BE2C (cell line): ENCODE data around the gene ELMO2.
"Not testable (repeated sequence)": the region's sequence is repeated elsewhere in the genome, so short reads cannot be mapped to it uniquely, and the experiment has no call there.

ENCODE experiments used
- DNase-seq: peaks from one replicate; pipeline ENCODE4 v3.0.0-alpha.2; 2020
- H3K27me3 ChIP-seq: fragments of 250-450 bp; sonication (Bioruptor Pico); 2 replicates; pipeline ENCODE4 v1.5.1; 2020; ENCODE audit warnings: mild to moderate bottlenecking
- H3K36me3 ChIP-seq: fragments of 250-450 bp; sonication (Bioruptor Pico); 2 replicates; pipeline ENCODE4 v1.5.1; 2020; ENCODE audit warnings: mild to moderate bottlenecking
- H3K4me1 ChIP-seq: fragments of 250-450 bp; sonication (Bioruptor Pico); 2 replicates; pipeline ENCODE4 v1.5.1; 2020
- H3K4me3 ChIP-seq: 2 replicates; pipeline ENCODE4 v1.5.1; 2011; ENCODE audit warnings: low read depth, low read length
- H3K9me3 ChIP-seq: fragments of 250-450 bp; sonication (Bioruptor Pico); 2 replicates; pipeline ENCODE4 v1.5.1; 2020
- TF ChIP-seq, protein P1 (sequence below): IDR thresholded peaks from 2 replicates; pipeline ENCODE4 v1.5.1; 2012; ENCODE audit warnings: mild to moderate bottlenecking, low read depth, low read length

ELMO2 gene

DNA sequence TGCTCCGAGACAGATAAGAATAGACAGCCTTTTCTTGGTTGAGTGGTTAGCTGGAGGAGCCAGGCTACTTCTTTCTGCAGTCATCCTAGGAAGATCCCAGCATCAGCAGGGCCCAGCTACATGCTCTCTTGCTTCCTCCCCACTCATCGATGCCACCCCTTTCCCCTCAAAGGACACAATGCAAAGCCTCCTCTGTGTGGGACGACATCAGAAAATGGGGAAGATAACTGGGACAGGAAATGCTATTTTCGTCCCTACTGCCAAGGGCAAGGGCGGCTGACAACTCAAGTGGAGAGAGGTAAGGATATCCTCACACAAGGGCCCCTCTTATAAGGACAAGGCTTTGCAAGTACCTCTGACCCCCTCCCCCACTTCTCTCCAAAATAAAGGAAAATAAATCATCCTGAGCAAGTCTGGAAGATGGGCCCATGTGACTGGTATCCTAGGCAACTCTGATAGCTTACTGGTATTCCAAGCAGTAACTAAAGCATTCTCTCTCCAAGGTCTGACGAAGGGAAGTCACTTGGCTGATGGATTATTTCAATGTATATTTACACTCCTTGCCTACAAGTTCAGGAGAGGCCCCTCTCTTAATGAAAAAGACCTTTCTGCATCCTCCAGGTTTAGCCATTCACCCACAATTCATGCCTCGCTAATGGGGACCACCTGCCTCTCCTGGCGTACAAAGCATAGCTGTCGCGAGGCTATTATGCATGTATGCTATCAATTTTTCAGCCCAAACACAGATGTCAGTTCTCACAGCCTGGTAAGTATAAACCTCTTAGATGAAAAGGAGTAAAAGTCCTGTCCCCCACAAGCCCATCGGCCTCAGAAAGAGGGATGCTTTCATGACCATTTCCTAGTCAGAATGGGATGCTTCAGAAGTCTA lies 11.3 kb downstream of the ELMO2 start:
- DNase-seq, result no peak
- Histone ChIP-seq H3K27me3 (no peaks in the 10 kb centered on the region), H3K4me1 (no peaks in the 10 kb centered on the region), H3K4me3 (no peak overlapping the region), H3K9me3 (no peaks in the 10 kb centered on the region), H3K36me3 (peaks cover 14% of the 10 kb centered on the region)
- TF ChIP-seq, protein P1, sequence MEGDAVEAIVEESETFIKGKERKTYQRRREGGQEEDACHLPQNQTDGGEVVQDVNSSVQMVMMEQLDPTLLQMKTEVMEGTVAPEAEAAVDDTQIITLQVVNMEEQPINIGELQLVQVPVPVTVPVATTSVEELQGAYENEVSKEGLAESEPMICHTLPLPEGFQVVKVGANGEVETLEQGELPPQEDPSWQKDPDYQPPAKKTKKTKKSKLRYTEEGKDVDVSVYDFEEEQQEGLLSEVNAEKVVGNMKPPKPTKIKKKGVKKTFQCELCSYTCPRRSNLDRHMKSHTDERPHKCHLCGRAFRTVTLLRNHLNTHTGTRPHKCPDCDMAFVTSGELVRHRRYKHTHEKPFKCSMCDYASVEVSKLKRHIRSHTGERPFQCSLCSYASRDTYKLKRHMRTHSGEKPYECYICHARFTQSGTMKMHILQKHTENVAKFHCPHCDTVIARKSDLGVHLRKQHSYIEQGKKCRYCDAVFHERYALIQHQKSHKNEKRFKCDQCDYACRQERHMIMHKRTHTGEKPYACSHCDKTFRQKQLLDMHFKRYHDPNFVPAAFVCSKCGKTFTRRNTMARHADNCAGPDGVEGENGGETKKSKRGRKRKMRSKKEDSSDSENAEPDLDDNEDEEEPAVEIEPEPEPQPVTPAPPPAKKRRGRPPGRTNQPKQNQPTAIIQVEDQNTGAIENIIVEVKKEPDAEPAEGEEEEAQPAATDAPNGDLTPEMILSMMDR, result no peak

DNA sequence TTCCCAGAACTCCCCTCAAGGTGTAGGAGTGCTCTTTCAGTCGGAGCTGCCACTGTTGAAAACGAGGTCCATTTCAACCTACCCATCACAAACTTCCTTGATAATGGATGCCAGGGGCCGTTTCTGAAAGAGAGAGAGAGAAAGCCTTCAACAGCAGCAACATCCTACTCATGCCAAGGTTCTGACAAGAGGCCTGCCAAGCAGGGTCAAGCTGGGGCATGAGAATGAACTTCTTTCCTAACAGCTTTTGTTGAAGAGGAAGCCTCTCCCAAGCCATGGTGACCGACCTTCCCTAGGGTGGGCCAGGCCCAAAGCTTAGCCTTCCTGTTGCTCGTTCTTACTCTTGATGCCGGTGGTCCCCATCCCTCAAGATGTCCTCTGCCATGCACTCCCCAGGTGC lies 12.4 kb downstream of the ELMO2 start:
- Histone ChIP-seq H3K4me1 (no peaks in the 10 kb centered on the region), H3K27me3 (no peaks in the 10 kb centered on the region), H3K4me3 (no peak overlapping the region), H3K36me3 (peaks cover 14% of the 10 kb centered on the region), H3K9me3 (no peaks in the 10 kb centered on the region)
- DNase-seq, result no peak
- TF ChIP-seq, protein P1, result no peak

DNA sequence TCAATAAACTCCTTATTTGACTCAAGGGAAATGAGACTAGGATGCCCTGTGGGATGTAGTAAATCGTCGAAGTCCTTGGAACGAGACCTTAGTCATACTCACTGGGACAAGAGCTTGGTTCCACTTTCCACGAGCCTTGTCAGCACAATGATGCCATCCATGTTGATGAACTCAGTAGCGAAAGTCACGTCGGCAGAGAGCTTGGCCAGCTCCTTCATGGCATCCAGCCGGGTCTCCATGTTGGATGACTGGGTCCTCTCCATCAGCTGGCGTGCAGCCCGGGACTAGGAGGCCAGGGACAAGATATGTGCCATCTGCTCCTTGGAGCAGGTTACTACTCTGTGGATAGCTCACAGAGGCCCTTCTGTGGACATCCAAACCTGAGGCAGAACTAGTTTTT lies 17.5 kb downstream of the ELMO2 start:
- Histone ChIP-seq H3K27me3 (no peaks in the 10 kb centered on the region), H3K9me3 (no peaks in the 10 kb centered on the region; the same call in 1 of the 2 replicates), H3K36me3 (peaks cover 8% of the 10 kb centered on the region), H3K4me3 (no peak overlapping the region), H3K4me1 (no peaks in the 10 kb centered on the region)
- TF ChIP-seq, protein P1, result no peak
- no peak for DNase-seq

DNA sequence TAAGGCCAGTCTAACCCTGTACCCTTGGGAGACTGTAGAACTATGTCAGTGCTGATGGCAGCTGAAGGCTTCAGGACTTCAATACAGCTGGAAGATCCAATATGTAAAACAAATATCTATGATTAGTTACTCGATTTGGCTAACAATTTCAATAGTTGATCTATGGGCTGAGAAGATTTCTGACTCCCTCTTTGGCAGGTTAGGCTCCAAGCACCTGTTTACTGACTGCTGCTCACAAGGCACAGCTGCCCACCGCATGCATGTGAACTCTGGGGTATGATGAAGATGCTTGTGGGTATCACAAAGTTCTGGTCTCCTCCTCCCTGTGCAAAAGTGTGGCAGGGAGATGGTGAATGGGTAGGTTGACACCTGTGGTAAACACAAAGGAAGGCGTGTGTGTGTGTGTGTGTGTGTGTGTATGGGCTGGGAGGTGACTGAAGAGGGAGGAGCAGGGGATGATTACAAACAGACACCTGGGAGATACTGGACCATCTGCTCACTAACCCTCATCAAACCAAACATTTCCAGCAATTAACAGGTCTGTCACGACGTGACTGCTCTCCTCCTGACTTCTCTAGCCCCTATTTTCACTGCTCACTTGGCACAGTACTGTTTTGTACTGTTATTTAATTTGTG lies 18.1 kb downstream of the ELMO2 start:
- no peaks in the 10 kb centered on the region for H3K4me1 ChIP-seq
- DNase-seq, result no peak
- TF ChIP-seq, protein P1, result no peak
- 0 out of 2 replicates have a peak, but pooled peaks cover 4% of the 10 kb centered on the region for H3K36me3 ChIP-seq
- no peaks in the 10 kb centered on the region for H3K27me3 ChIP-seq
- no peak overlapping the region for H3K4me3 ChIP-seq
- no peaks in the 10 kb centered on the region; the same call in 1 of the 2 replicates for H3K9me3 ChIP-seq

DNA sequence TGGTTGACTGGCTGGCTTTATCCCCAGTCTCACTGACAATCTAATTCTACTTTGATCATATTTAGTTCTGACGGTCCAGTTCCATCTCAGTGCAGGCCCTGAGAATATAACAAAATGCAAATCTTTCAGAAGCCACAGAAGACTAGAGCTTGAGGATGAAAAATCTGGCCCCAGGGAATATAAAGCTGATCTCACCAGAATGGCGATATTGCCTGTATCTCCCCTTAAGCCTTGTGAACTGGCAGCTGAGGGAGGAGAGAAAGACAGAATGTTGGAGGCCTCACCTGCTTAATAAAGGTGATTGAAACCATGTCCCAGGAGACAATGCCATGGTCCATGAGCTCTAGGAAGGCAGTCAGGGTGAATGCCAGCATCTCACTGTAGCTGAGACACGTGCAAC lies 19.4 kb downstream of the ELMO2 start:
- H3K4me3 ChIP-seq, H3K4me1 ChIP-seq, H3K27me3 ChIP-seq, DNase-seq, H3K9me3 ChIP-seq, H3K36me3 ChIP-seq: not testable (repeated sequence)

DNA sequence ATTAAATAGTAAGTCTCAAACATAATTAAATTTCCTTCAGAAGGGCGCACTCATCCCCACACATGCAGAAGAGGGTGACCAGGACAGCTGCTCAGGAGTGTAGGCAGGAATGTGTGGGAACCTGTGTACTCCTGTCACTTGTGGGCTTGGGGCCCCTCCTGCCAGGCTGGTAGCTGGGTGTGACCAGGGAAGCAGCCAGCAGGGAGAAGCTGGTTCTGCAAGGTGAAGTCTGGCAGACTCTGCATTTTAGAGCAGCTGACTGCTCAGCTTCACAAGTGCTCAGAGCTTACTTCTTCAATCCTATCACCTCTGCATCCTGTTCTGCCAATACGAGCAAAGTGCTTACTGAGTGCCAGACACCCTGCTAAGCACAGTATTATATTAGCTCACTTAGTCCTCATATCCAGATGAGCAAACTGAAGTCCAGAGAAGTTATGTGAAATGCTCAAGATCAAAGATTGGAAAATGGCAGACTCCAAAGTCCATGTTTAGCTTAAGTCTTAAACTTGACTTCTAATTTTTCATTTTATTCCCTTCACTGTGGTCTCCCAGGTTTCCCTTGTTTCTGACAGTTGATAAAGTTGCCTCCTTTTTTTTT lies 27.9 kb downstream of the ELMO2 start:
- H3K4me1 ChIP-seq, result no peaks in the 10 kb centered on the region
- H3K4me3 ChIP-seq, result no peak overlapping the region
- H3K36me3 ChIP-seq, result peaks cover 27% of the 10 kb centered on the region
- H3K9me3 ChIP-seq, result no peaks in the 10 kb centered on the region; the same call in 1 of the 2 replicates
- no peaks in the 10 kb centered on the region for H3K27me3 ChIP-seq
- no peak for DNase-seq
- TF ChIP-seq, protein P1, result no peak
